Activated naive CD4-positive, alpha-beta T cell treated with anti-CD3 and anti-CD28 coated beads for 36 hours (primary cell): Measurements from ENCODE around the gene LRFN2. TPM values are rescaled to one million over a fixed set of nuclear protein-coding genes. Genes with fewer than 3 reads are reported as not detected.

Experiments
- CTCF ChIA-PET: fragments of 350-600 bp; sonication (Branson Sonifier 250); formaldehyde crosslinking; loops from one replicate; lab custom pipeline; 2021; ENCODE audit warnings: antibody characterized with exemption; lab: Charles Lee
- DNase-seq: peaks from one replicate; pipeline ENCODE4 v3.0.0-alpha.2; 2020
- H3K27ac Mint-ChIP-seq: one replicate; pipeline ENCODE4 v1.8.0; 2021; ENCODE audit warnings: mild to moderate bottlenecking, mixed read lengths
- H3K27me3 Mint-ChIP-seq: one replicate; pipeline ENCODE4 v1.8.0; 2021; ENCODE audit warnings: low read depth, mixed read lengths
- H3K36me3 Mint-ChIP-seq: one replicate; pipeline ENCODE4 v1.8.0; 2021; ENCODE audit warnings: low read depth, mixed read lengths
- H3K4me1 Mint-ChIP-seq: one replicate; pipeline ENCODE4 v1.8.0; 2021; ENCODE audit warnings: low read depth, mixed read lengths
- H3K4me3 Mint-ChIP-seq: one replicate; pipeline ENCODE4 v1.8.0; 2021; ENCODE audit warnings: mild to moderate bottlenecking, moderate library complexity, mixed read lengths
- H3K9me3 Mint-ChIP-seq: one replicate; pipeline ENCODE4 v1.8.0; 2021; ENCODE audit warnings: mixed read lengths
- intact Hi-C: fragments of 100-400 bp; cut with micrococcal nuclease; formaldehyde crosslinking; loops from one replicate; pipeline ENCODE4 v1.15.1; 2023
- total RNA-seq, 2 experiments: library from RNA; stranded (reverse); gene quantifications; one replicate each; pipeline ENCODE4 v1.2.3, GENCODE V29; 2021

Gene LRFN2
- total RNA-seq, 2 experiments from 2014 or later, result not detected

- intact Hi-C loops, result no loop called here
- Mint-ChIP-seq H3K27me3 (no peaks in the 10 kb centered on the region), H3K4me1 (no peaks in the 10 kb centered on the region), H3K36me3 (no peaks in the 10 kb centered on the region), H3K9me3 (no peaks in the 10 kb centered on the region), H3K4me3 (no peak overlapping the region), H3K27ac (no peak overlapping the region)
- CTCF ChIA-PET, result no interaction called here
- no peak for DNase-seq
These were observed 237.9 kb downstream of the LRFN2 start for GRCh38 chr6:40349123-40349900.

GRCh38 chr6:40348591-40348990 is 238.6 kb downstream of the LRFN2 start:
- CTCF ChIA-PET, result no interaction called here
- Mint-ChIP-seq H3K36me3 (no peaks in the 10 kb centered on the region), H3K27me3 (no peaks in the 10 kb centered on the region), H3K9me3 (no peaks in the 10 kb centered on the region), H3K4me1 (no peaks in the 10 kb centered on the region), H3K4me3 (no peak overlapping the region), H3K27ac (no peak overlapping the region)
- intact Hi-C loops, result no loop called here
- no peak for DNase-seq

GRCh38 chr6:40347571-40348011 is 239.6 kb downstream of the LRFN2 start:
- CTCF ChIA-PET, result no interaction called here
- Mint-ChIP-seq H3K27me3 (no peaks in the 10 kb centered on the region), H3K9me3 (no peaks in the 10 kb centered on the region), H3K27ac (no peak overlapping the region), H3K36me3 (no peaks in the 10 kb centered on the region), H3K4me1 (no peaks in the 10 kb centered on the region), H3K4me3 (no peak overlapping the region)
- intact Hi-C loops, result no loop called here
- DNase-seq, result no peak

GRCh38 chr6:40346246-40346645 is 240.9 kb downstream of the LRFN2 start:
- Mint-ChIP-seq H3K36me3 (no peaks in the 10 kb centered on the region), H3K9me3 (no peaks in the 10 kb centered on the region), H3K4me1 (no peaks in the 10 kb centered on the region), H3K4me3 (no peak overlapping the region), H3K27ac (no peak overlapping the region), H3K27me3 (no peaks in the 10 kb centered on the region)
- DNase-seq, result no peak
- CTCF ChIA-PET, result interaction anchor here (0.6 to 0.7 kb wide), 2 partner anchors 178 to 415 kb away, joined by 3 to 4 read pairs; no protein-coding TSS in a partner anchor
- intact Hi-C loops, result no loop called here

- H3K27ac Mint-ChIP-seq, result no peak overlapping the region
- H3K9me3 Mint-ChIP-seq, result no peaks in the 10 kb centered on the region
- intact Hi-C loops, result no loop called here
- no peaks in the 10 kb centered on the region for H3K4me1 Mint-ChIP-seq
- H3K4me3 Mint-ChIP-seq, result no peak overlapping the region
- DNase-seq, result no peak
- no peaks in the 10 kb centered on the region for H3K36me3 Mint-ChIP-seq
- no peaks in the 10 kb centered on the region for H3K27me3 Mint-ChIP-seq
- CTCF ChIA-PET, result no interaction called here
These were observed 242.5 kb downstream of the LRFN2 start for GRCh38 chr6:40344566-40345167.

GRCh38 chr6:40343877-40344565 is 243.1 kb downstream of the LRFN2 start:
- H3K27me3 Mint-ChIP-seq, result no peaks in the 10 kb centered on the region
- no peak overlapping the region for H3K27ac Mint-ChIP-seq
- intact Hi-C loops, result no loop called here
- no peaks in the 10 kb centered on the region for H3K9me3 Mint-ChIP-seq
- CTCF ChIA-PET, result no interaction called here
- no peak overlapping the region for H3K4me3 Mint-ChIP-seq
- DNase-seq, result no peak
- no peaks in the 10 kb centered on the region for H3K36me3 Mint-ChIP-seq
- no peaks in the 10 kb centered on the region for H3K4me1 Mint-ChIP-seq

GRCh38 chr6:40343318-40343876 is 243.8 kb downstream of the LRFN2 start:
- no peaks in the 10 kb centered on the region for H3K4me1 Mint-ChIP-seq
- no peaks in the 10 kb centered on the region for H3K9me3 Mint-ChIP-seq
- DNase-seq, result no peak
- CTCF ChIA-PET, result interaction anchor here (0.8 kb wide), 1 partner anchor 10 kb away, joined by 3 read pairs; no protein-coding TSS in a partner anchor
- intact Hi-C loops, result no loop called here
- no peaks in the 10 kb centered on the region for H3K36me3 Mint-ChIP-seq
- no peak overlapping the region for H3K27ac Mint-ChIP-seq
- H3K27me3 Mint-ChIP-seq, result no peaks in the 10 kb centered on the region
- no peak overlapping the region for H3K4me3 Mint-ChIP-seq

- DNase-seq, result no peak
- Mint-ChIP-seq H3K9me3 (no peaks in the 10 kb centered on the region), H3K27ac (no peak overlapping the region), H3K27me3 (no peaks in the 10 kb centered on the region), H3K4me1 (no peaks in the 10 kb centered on the region), H3K4me3 (no peak overlapping the region), H3K36me3 (no peaks in the 10 kb centered on the region)
- CTCF ChIA-PET, result interaction anchor here (0.8 kb wide), 1 partner anchor 9 kb away, joined by 3 read pairs; no protein-coding TSS in a partner anchor
- intact Hi-C loops, result no loop called here
These were observed 244.4 kb downstream of the LRFN2 start for GRCh38 chr6:40342723-40343122.

GRCh38 chr6:40341726-40342125 is 245.4 kb downstream of the LRFN2 start:
- intact Hi-C loops, result no loop called here
- H3K4me1 Mint-ChIP-seq, result no peaks in the 10 kb centered on the region
- no peaks in the 10 kb centered on the region for H3K27me3 Mint-ChIP-seq
- H3K4me3 Mint-ChIP-seq, result no peak overlapping the region
- no peaks in the 10 kb centered on the region for H3K9me3 Mint-ChIP-seq
- H3K36me3 Mint-ChIP-seq, result no peaks in the 10 kb centered on the region
- DNase-seq, result no peak
- H3K27ac Mint-ChIP-seq, result no peak overlapping the region
- CTCF ChIA-PET, result no interaction called here
